Endothelial cell of umbilical vein (primary cell): Measurements from ENCODE around the gene SH3PXD2A. TPM values are rescaled to one million over a fixed set of nuclear protein-coding genes. Genes with fewer than 3 reads are reported as not detected.
"Not testable (repeated sequence)": the region's sequence is repeated elsewhere in the genome, so short reads cannot be mapped to it uniquely, and the experiment has no call there.

ENCODE experiments used
- BruUV-seq: library from RNA; stranded (reverse); fragments of 400-500 nt; replicated peaks from 2 replicates; lab custom pipeline; 2021; lab: Mats Ljungman, UMichigan
- CTCF ChIA-PET: fragments of 300-600, 350-600 bp; sonication (Branson Sonifier 250); formaldehyde crosslinking; loops from one replicate; lab custom pipeline; 2021; ENCODE audit warnings: antibody characterized with exemption, inconsistent platforms; lab: Charles Lee
- POLR2A ChIA-PET: fragments of 300-600, 350-600 bp; sonication (Branson Sonifier 250); formaldehyde crosslinking; loops from one replicate; lab custom pipeline; 2021; ENCODE audit warnings: antibody characterized with exemption, inconsistent platforms; lab: Charles Lee
- DNase-seq: peaks from one replicate; pipeline ENCODE4 v3.0.0-alpha.2; 2011; ENCODE audit warnings: low read depth, low spot score
- FAIRE-seq: peaks from 2 replicates; lab custom pipeline; 2011; peaks lifted over from hg19 to GRCh38; lab: Jason Lieb, UNC
- H2AFZ ChIP-seq: 2 replicates; pipeline ENCODE4 v1.6.0; 2012; ENCODE audit warnings: low read depth, low read length, control low read depth, inconsistent platforms
- H3K27ac ChIP-seq: 2 replicates; pipeline ENCODE4 v1.5.1; 2011; ENCODE audit warnings: low read depth, mild to moderate bottlenecking, control low read depth, low read length, moderate library complexity; ENCODE audit not compliant: insufficient read depth
- H3K27me3 ChIP-seq, 2 experiments: 2 replicates each; pipeline versions ENCODE4 v1.6.0 to v1.6.1; 2011; ENCODE audit warnings: low read length in 2 of 2, mixed read lengths in 1 of 2; ENCODE audit not compliant: control insufficient read depth in 2 of 2, insufficient read depth in 2 of 2
- H3K36me3 ChIP-seq, 2 experiments: 2 replicates in 1 of 2; 3 replicates in 1 of 2; pipeline ENCODE4 v1.5.1; 2011; ENCODE audit warnings: low read length in 2 of 2, mild to moderate bottlenecking in 1 of 2, moderate library complexity in 1 of 2; ENCODE audit not compliant: control insufficient read depth in 2 of 2, insufficient read depth in 2 of 2; ENCODE audit errors: extremely low read depth in 1 of 2
- H3K4me1 ChIP-seq: 3 replicates; pipeline ENCODE4 v1.5.1; 2011; ENCODE audit warnings: mild to moderate bottlenecking, low read length; ENCODE audit not compliant: control insufficient read depth, insufficient read depth; ENCODE audit errors: extremely low read depth
- H3K4me2 ChIP-seq: 2 replicates; pipeline ENCODE4 v1.6.1; 2011; ENCODE audit warnings: low read length, control low read depth, mixed read lengths; ENCODE audit not compliant: insufficient read depth
- H3K4me3 ChIP-seq, 3 experiments: fragments of 200-600 bp in 1 of 3; sonication (generic), shearing (Covaris generic) in 1 of 3; replicated peaks in 1 of 3; 2 replicates each; pipeline ENCODE4 v1.5.1; 2011 to 2016; ENCODE audit warnings: control low read depth in 3 of 3, low read length in 3 of 3, mild to moderate bottlenecking in 2 of 3, inconsistent platforms in 1 of 3, low read depth in 1 of 3, moderate library complexity in 1 of 3; ENCODE audit not compliant: insufficient read depth in 1 of 3
- H3K79me2 ChIP-seq: 2 replicates; pipeline ENCODE4 v1.6.0; 2012; ENCODE audit warnings: low read length, inconsistent platforms; ENCODE audit not compliant: control insufficient read depth, insufficient read depth
- H3K9ac ChIP-seq: replicated peaks from 2 replicates; pipeline ENCODE3; 2011; ENCODE audit warnings: low read length, control low read depth; ENCODE audit not compliant: insufficient read depth; ENCODE audit errors: extremely low read depth
- H3K9me1 ChIP-seq: replicated peaks from 3 replicates; pipeline ENCODE4 v1.6.0; 2011; ENCODE audit warnings: mild to moderate bottlenecking, low read length; ENCODE audit not compliant: control insufficient read depth, insufficient read depth; ENCODE audit errors: extremely low read depth
- H3K9me3 ChIP-seq: replicated peaks from 2 replicates; pipeline ENCODE4 v1.5.1; 2012; ENCODE audit warnings: low read length, inconsistent platforms; ENCODE audit not compliant: control insufficient read depth, insufficient read depth
- H4K20me1 ChIP-seq: replicated peaks from 2 replicates; pipeline ENCODE3; 2011; ENCODE audit warnings: mild to moderate bottlenecking, low read length; ENCODE audit not compliant: control insufficient read depth, insufficient read depth; ENCODE audit errors: extremely low read depth
- CTCF ChIP-seq, 2 donors: IDR thresholded peaks; 1 replicate in 1 of 2; 2 replicates in 1 of 2; pipeline ENCODE4 v1.5.1; 2011; ENCODE audit warnings: low read length in 2 of 2, mild to moderate bottlenecking in 2 of 2, moderate library complexity in 2 of 2, control low read depth in 1 of 2, inconsistent platforms in 1 of 2, low read depth in 1 of 2; ENCODE audit not compliant: insufficient read depth in 1 of 2; ENCODE audit errors: extremely low read depth in 1 of 2
- EZH2 ChIP-seq: IDR thresholded peaks from 2 replicates; pipeline ENCODE4 v1.6.1; 2012; ENCODE audit warnings: borderline replicate concordance, low read depth, mild to moderate bottlenecking, moderate library complexity, low read length, inconsistent platforms; ENCODE audit not compliant: severe bottlenecking
- FOS ChIP-seq: IDR thresholded peaks from 2 replicates; pipeline ENCODE4 v1.6.1; 2011; ENCODE audit warnings: mild to moderate bottlenecking, low read length, moderate library complexity, borderline replicate concordance; ENCODE audit not compliant: insufficient read depth
- GATA2 ChIP-seq: IDR thresholded peaks from 2 replicates; pipeline ENCODE4 v1.7.0; 2011; ENCODE audit warnings: low read depth, mild to moderate bottlenecking, moderate library complexity, mixed read lengths, low read length; ENCODE audit not compliant: insufficient read length, insufficient read depth
- JUN ChIP-seq: IDR thresholded peaks from 2 replicates; pipeline ENCODE4 v1.6.1; 2011; ENCODE audit warnings: borderline replicate concordance, low read depth; ENCODE audit not compliant: insufficient read length, insufficient read depth
- MAX ChIP-seq: IDR thresholded peaks from 2 replicates; pipeline ENCODE4 v1.6.1; 2011; ENCODE audit not compliant: insufficient read depth, insufficient read length
- MYC ChIP-seq: IDR thresholded peaks from one replicate; pipeline ENCODE4 v1.6.1; 2011; ENCODE audit warnings: mild to moderate bottlenecking, low read depth, low read length
- POLR2A ChIP-seq: IDR thresholded peaks from 2 replicates; pipeline ENCODE4 v1.6.1; 2012; ENCODE audit warnings: low read depth, mild to moderate bottlenecking, control low read depth, low read length
- POLR2AphosphoS5 ChIP-seq: IDR thresholded peaks from 2 replicates; pipeline ENCODE4 v1.6.1; 2012; ENCODE audit warnings: low read depth, mild to moderate bottlenecking, control low read depth, low read length, moderate library complexity; ENCODE audit not compliant: insufficient read depth
- dilution Hi-C: fragments of 300-500 bp; cut with MboI; formaldehyde crosslinking; loops from one replicate; pipeline ENCODE4 v1.15.0; 2019; ENCODE audit warnings: low sequenced_read_pairs; ENCODE audit not compliant: extremely low pct_ligation_motif_present
- intact Hi-C: fragments of 100-400 bp; cut with micrococcal nuclease; formaldehyde crosslinking; loops from one replicate; pipeline ENCODE4 v1.10.0; 2022
- polyA plus RNA-seq, 4 experiments: library from polyadenylated mRNA; depleted of rRNA in 3 of 4; stranded (reverse) in 3 of 4; unstranded in 1 of 4; fragments of >200 nt; gene quantifications; 2 replicates each; pipeline versions ENCODE4 v1.2.1 to v1.2.3, GENCODE V29; 2011 to 2012; ENCODE audit warnings: missing spikeins in 1 of 4
- total RNA-seq: library from RNA; stranded (reverse); gene quantifications from 2 replicates; pipeline ENCODE4 v1.2.3, GENCODE V29; 2021

Gene SH3PXD2A
- total and polyA plus RNA-seq, 2 donors (not counting 3 experiments of a cell fraction or from before 2014, with no cell fraction given), result 1.4 to 5.1 TPM

- Histone ChIP-seq H3K9ac (no peak overlapping the region), H3K4me3 (no peak overlapping the region), H2AFZ (no peak overlapping the region), H3K27ac (no peak overlapping the region), H3K4me2 (no peak overlapping the region), H3K4me1 (peaks cover 30% of the 10 kb centered on the region), H3K27me3 (no peaks in the 10 kb centered on the region), H4K20me1 (no peaks in the 10 kb centered on the region), H3K9me3 (no peaks in the 10 kb centered on the region), H3K9me1 (no peaks in the 10 kb centered on the region), H3K36me3 (no peaks in the 10 kb centered on the region), H3K79me2 (peaks cover 2% of the 10 kb centered on the region)
- FAIRE-seq (no peak), DNase-seq (no peak)
- no peak for TF ChIP-seq POLR2AphosphoS5
- no peak for TF ChIP-seq JUN
- no peak for TF ChIP-seq MAX
- no peak for TF ChIP-seq FOS
- no peak for TF ChIP-seq GATA2
- TF ChIP-seq MYC, result no peak
- TF ChIP-seq POLR2A, result no peak
- no peak for TF ChIP-seq CTCF (IDR thresholded peaks at IDR 0.05; ENCODE audit: extremely low read depth in 1 of 2, insufficient read depth in 1 of 2, low read depth in 1 of 2, low read length in 2 of 2)
- TF ChIP-seq EZH2, result no peak
- BruUV-seq, result no TSS peak
- intact Hi-C loops, result no loop called here
- POLR2A ChIA-PET, result interaction anchor here (0.6 to 0.7 kb wide), 2 partner anchors 9 to 101 kb away, joined by 3 to 4 read pairs; no protein-coding TSS in a partner anchor
- dilution Hi-C loops, result no loop called here
- CTCF ChIA-PET, result interaction anchor here (0.8 to 5.2 kb wide), 11 partner anchors 9 to 128 kb away, joined by 3 to 39 read pairs (median 4); partner anchors contain the start of gene SH3PXD2A
Measured at GRCh38 chr10:103814105-103814504, 41.3 kb downstream of the SH3PXD2A start.

- H3K9ac ChIP-seq, H3K4me3 ChIP-seq, FAIRE-seq, H3K36me3 ChIP-seq, H4K20me1 ChIP-seq, BruUV-seq, H3K27me3 ChIP-seq, H3K27ac ChIP-seq, H2AFZ ChIP-seq, H3K79me2 ChIP-seq, H3K4me2 ChIP-seq, H3K9me1 ChIP-seq, dilution Hi-C loops, H3K9me3 ChIP-seq, DNase-seq: not testable (repeated sequence)
- CTCF ChIA-PET, result interaction anchor here (0.6 to 5.2 kb wide), 12 partner anchors 9 to 127 kb away, joined by 3 to 39 read pairs (median 4); partner anchors contain the start of gene SH3PXD2A
- intact Hi-C loops, result loop anchor here (2.0 kb wide), 2 partner anchors 33 to 41 kb away; partner anchors contain the start of gene SH3PXD2A
- POLR2A ChIA-PET, result interaction anchor here (0.6 to 0.7 kb wide), 2 partner anchors 8 to 101 kb away, joined by 3 to 4 read pairs; no protein-coding TSS in a partner anchor
- H3K4me1 ChIP-seq, result peaks cover 30% of the 10 kb centered on the region
Measured at GRCh38 chr10:103813312-103813711, 42.1 kb downstream of the SH3PXD2A start.
